ENCODE data around the gene PVRIG. TPM values are rescaled to one million over a fixed set of nuclear protein-coding genes. Genes with fewer than 3 reads are reported as not detected.
"Not testable (repeated sequence)": the region's sequence is repeated elsewhere in the genome, so short reads cannot be mapped to it uniquely, and the experiment has no call there.

PVRIG gene
- total RNA-seq, result 10 to 100 TPM; 45.2 to 63.2 TPM

DNA sequence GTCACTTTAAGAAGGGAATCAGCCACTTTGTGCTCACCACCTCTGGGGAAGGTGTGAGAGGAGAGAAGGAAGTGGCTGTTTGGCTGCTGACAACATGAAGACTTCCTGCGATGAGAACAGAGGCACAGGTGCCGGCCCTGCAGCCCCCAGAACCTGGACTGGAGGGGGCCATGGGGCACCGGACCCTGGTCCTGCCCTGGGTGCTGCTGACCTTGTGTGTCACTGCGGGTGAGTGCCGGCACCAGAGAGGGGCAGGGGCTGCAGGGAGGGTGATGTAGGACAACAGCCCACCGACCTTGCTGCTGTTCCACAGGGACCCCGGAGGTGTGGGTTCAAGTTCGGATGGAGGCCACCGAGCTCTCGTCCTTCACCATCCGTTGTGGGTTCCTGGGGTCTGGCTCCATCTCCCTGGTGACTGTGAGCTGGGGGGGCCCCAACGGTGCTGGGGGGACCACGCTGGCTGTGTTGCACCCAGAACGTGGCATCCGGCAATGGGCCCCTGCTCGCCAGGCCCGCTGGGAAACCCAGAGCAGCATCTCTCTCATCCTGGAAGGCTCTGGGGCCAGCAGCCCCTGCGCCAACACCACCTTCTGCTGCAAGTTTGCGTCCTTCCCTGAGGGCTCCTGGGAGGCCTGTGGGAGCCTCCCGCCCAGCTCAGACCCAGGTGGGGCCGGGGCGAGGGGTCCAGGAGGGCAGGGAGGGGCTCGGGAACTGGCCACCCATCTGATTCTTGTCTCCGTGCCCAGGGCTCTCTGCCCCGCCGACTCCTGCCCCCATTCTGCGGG lies at the start of gene PVRIG:
TSS of gene PVRIG (plus strand) at position 149 of the 785 bp plus-strand sequence. CDS start at position 171, 22 bp downstream.
- Mint-ChIP-seq H3K4me1 (peaks cover 60% of the 10 kb centered on the region), H3K4me3 (peak within 1 kb of the TSS; percentile 98), H3K27ac (peak within 1 kb of the TSS; percentile 100), H3K36me3 (peaks cover 51% of the 10 kb centered on the region)
- CTCF ChIA-PET, result interaction anchor here (0.8 to 5.0 kb wide), 6 partner anchors 11 to 125 kb away, joined by 3 to 32 read pairs (median 4); partner anchors contain the start of gene GPC2
- not testable (repeated sequence) for H3K27me3 Mint-ChIP-seq; H3K9me3 Mint-ChIP-seq (ENCODE audit: low read depth)
- ATAC-seq, result peak; percentile 34
- DNase-seq, result peak; percentile 74

DNA sequence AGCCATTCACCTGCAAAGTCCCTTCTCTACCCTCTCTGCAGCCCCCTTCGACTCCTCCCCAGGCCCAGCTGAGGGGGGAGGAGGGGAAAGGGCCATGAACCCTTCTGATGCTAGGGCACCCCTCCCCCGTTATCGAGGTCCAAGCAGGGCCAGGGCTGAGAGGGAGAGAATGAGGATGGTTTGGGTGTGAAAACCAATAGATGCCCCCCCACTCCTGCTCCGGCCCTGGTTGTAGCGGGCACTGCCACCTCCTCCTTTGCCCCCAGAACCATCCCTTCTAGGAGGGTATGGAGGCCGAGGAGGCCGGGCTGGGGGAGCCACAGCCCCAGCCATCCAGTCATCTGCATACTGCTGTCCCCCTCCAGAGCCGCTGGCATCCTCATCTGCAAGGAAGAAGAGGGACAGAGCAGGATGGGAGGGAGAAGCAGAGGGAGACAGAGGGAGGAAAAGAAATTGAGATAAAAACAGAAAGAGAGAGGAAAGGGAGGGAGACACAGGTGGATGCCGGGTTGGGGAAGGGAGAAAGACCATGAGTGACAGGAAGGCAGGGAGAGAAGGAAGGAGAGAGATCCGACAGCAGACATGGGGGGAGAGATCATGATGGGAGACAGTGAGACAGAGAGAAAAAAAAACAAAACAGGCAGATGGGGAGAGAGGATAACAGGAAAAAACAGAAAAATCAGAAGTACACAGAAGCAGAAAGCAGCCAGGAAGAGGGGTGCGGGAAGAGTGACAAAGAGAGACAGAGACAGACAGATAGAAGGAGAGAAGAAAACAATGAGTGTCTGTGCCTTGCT lies 49.5 kb upstream of the PVRIG start:
- H3K36me3 Mint-ChIP-seq, result no peaks in the 10 kb centered on the region
- CTCF ChIA-PET, result interaction anchor here (0.6 kb wide), 1 partner anchor 39 kb away, joined by 3 read pairs; no protein-coding TSS in a partner anchor
- H3K9me3 Mint-ChIP-seq (ENCODE audit: low read depth), result no peaks in the 10 kb centered on the region
- H3K4me1 Mint-ChIP-seq, result peaks cover 53% of the 10 kb centered on the region
- peak overlapping the region; percentile 18 for H3K4me3 Mint-ChIP-seq
- DNase-seq (no peak), ATAC-seq (no peak)
- peaks cover 59% of the 10 kb centered on the region for H3K27me3 Mint-ChIP-seq
- no peak overlapping the region for H3K27ac Mint-ChIP-seq

- peaks cover 61% of the 10 kb centered on the region for H3K27me3 Mint-ChIP-seq
- no peaks in the 10 kb centered on the region for H3K9me3 Mint-ChIP-seq (ENCODE audit: low read depth)
- ATAC-seq (peak; percentile 82), DNase-seq (peak; percentile 61)
- no peak overlapping the region for H3K27ac Mint-ChIP-seq
- peaks cover 49% of the 10 kb centered on the region for H3K4me1 Mint-ChIP-seq
- no peaks in the 10 kb centered on the region for H3K36me3 Mint-ChIP-seq
- CTCF ChIA-PET, result interaction anchor here (0.6 to 1.2 kb wide), 4 partner anchors 11 to 40 kb away, joined by 3 to 6 read pairs (median 3); partner anchors contain the start of gene LAMTOR4
- peak overlapping the region; percentile 18 for H3K4me3 Mint-ChIP-seq
These were observed 48.6 kb upstream of the PVRIG start for GRCh38 chr7:100171087-100171681.

GRCh38 chr7:100171840-100172239 lies 47.9 kb upstream of the PVRIG start:
- H3K27ac Mint-ChIP-seq, result no peak overlapping the region

GRCh38 chr7:100173806-100174495 lies 45.8 kb upstream of the PVRIG start:
- Mint-ChIP-seq H3K27me3 (peaks cover 41% of the 10 kb centered on the region), H3K36me3 (no peaks in the 10 kb centered on the region), H3K9me3 (ENCODE audit: low read depth) (no peaks in the 10 kb centered on the region), H3K4me1 (peaks cover 32% of the 10 kb centered on the region), H3K27ac (no peak overlapping the region), H3K4me3 (no peak overlapping the region)
- ATAC-seq, result no peak
- CTCF ChIA-PET, result no interaction called here
- no peak for DNase-seq

More at GRCh38 chr7:100171840-100172239, 47.9 kb upstream of the PVRIG start:
- no peak for DNase-seq
- Mint-ChIP-seq H3K36me3 (no peaks in the 10 kb centered on the region), H3K9me3 (ENCODE audit: low read depth) (no peaks in the 10 kb centered on the region), H3K4me1 (peaks cover 48% of the 10 kb centered on the region), H3K27me3 (peaks cover 61% of the 10 kb centered on the region), H3K4me3 (peak overlapping the region; percentile 34)
- ATAC-seq, result peak; percentile 14
- CTCF ChIA-PET, result interaction anchor here (1.0 to 1.2 kb wide), 3 partner anchors 11 to 23 kb away, joined by 3 to 6 read pairs (median 3); partner anchors contain the start of gene LAMTOR4

DNA sequence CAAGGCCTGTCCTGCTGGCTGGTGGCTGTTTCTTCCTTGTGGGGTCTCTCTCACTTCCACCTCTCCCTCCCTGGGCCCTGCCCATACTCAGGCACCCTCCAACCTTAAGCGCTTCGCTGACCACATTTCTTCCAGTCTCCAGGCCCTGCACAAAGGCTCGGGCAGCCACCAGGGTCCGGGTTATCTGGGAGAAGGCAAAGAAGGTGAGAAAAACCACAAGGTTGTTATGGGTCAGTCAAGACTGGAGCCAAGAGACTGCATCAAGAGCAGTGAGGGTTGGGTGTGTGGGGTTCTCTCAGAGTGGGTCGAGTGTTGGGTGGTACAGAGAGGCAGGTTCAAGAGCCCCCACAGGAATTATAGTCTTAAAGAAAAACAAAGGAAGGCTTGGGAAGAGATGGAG lies 45.2 kb upstream of the PVRIG start:
- CTCF ChIA-PET, result no interaction called here
- DNase-seq (no peak), ATAC-seq (no peak)
- H3K4me1 Mint-ChIP-seq, result peaks cover 26% of the 10 kb centered on the region
- peaks cover 40% of the 10 kb centered on the region for H3K27me3 Mint-ChIP-seq
- no peak overlapping the region for H3K4me3 Mint-ChIP-seq
- H3K27ac Mint-ChIP-seq, result no peak overlapping the region
- H3K36me3 Mint-ChIP-seq, result no peaks in the 10 kb centered on the region
- no peaks in the 10 kb centered on the region for H3K9me3 Mint-ChIP-seq (ENCODE audit: low read depth)

DNA sequence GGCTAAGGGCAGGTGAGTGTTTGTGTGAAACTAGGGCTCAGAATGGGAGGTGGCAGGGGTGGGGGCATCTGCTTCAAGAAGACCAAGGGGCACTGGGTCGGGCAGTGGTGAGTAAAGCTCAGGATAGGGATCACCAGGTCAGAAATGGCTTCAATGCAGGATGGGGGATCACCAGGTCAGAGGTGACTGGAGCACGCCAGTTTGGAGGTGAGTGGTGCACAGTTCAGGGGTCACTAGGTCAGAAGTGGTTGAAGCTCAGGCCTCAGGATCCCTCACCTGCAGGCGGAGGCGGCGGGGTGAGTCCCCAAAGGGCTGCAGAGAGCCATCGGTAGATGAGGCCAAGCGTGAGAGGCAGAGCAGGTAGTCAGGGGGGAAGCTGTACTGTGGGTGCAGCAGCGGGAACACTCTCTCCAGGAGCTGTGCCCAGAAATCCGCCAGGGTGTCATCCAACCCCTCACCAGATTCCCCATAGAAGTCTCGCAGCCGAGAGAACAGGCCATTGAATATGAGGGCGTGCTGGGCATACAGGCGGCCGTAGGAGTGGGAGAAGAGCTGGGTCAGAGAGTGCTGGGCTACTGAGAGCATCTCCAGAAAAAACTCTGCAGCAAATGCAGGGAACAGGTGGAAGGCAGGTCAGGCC lies 44.3 kb upstream of the PVRIG start:
- CTCF ChIA-PET, result interaction anchor here (3.6 kb wide), 1 partner anchor 42 kb away, joined by 11 read pairs; no protein-coding TSS in a partner anchor
- Mint-ChIP-seq H3K36me3 (peaks cover 1% of the 10 kb centered on the region), H3K4me3 (no peak overlapping the region)

GRCh38 chr7:100176096-100177044 lies 43.4 kb upstream of the PVRIG start:
- Mint-ChIP-seq H3K4me1 (peaks cover 26% of the 10 kb centered on the region), H3K4me3 (peak overlapping the region; percentile 67), H3K27ac (no peak overlapping the region), H3K36me3 (peaks cover 3% of the 10 kb centered on the region), H3K9me3 (ENCODE audit: low read depth) (no peaks in the 10 kb centered on the region), H3K27me3 (peaks cover 29% of the 10 kb centered on the region)
- ATAC-seq (no peak), DNase-seq (no peak)
- CTCF ChIA-PET, result interaction anchor here (0.9 to 3.6 kb wide), 5 partner anchors 10 to 44 kb away, joined by 3 to 11 read pairs (median 3); no protein-coding TSS in a partner anchor

More for the DNA sequence above, 44.3 kb upstream of the PVRIG start:
- ATAC-seq, result no peak
- DNase-seq, result no peak
- Mint-ChIP-seq H3K9me3 (ENCODE audit: low read depth) (no peaks in the 10 kb centered on the region), H3K4me1 (peaks cover 25% of the 10 kb centered on the region), H3K27me3 (peaks cover 35% of the 10 kb centered on the region), H3K27ac (no peak overlapping the region)

GRCh38 chr7:100177045-100178001 lies 42.4 kb upstream of the PVRIG start, which contains the start of the genes GPC2 and STAG3:
Gene GPC2, minus strand, starts transcription at chr7:100177381. Its CDS starts 182 bp downstream, at chr7:100177199.
Gene STAG3, plus strand, starts transcription at chr7:100177918. Its CDS starts 2,639 bp downstream, at chr7:100180557.
- peak; percentile 93 for ATAC-seq
- peak within 1 kb of the TSS; percentile 67 for H3K4me3 Mint-ChIP-seq
- peak within 1 kb of the TSS; percentile 37 for H3K27ac Mint-ChIP-seq
- CTCF ChIA-PET, result interaction anchor here (0.6 to 3.6 kb wide), 11 partner anchors 9 to 78 kb away, joined by 3 to 11 read pairs (median 3); partner anchors contain the start of gene GAL3ST4
- peaks cover 3% of the 10 kb centered on the region for H3K36me3 Mint-ChIP-seq
- H3K4me1 Mint-ChIP-seq, result peaks cover 33% of the 10 kb centered on the region
- peaks cover 26% of the 10 kb centered on the region for H3K27me3 Mint-ChIP-seq
- DNase-seq, result peak; percentile 98
- H3K9me3 Mint-ChIP-seq (ENCODE audit: low read depth), result no peaks in the 10 kb centered on the region

DNA sequence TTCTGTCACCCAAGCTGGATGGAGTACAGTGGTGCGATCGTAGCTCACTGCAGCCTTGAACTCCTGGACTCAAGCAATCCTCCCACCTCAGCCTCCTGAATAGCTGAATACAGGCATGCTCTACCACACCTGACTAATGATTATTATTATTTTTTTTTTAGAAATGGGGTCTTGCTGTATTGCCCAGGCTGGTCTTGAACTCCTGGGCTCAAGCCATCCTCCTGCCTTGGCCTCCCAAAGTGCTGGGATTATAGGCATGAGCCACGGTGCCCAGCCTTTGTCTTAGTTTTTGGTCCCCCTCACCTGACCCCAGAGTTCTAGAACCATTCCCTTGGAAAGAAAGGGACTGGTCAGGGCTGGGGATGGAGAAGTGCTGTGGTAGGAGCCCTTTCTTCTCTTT lies 39.7 kb upstream of the PVRIG start:
- H3K27me3 Mint-ChIP-seq, result peaks cover 11% of the 10 kb centered on the region
- CTCF ChIA-PET, result interaction anchor here (0.7 to 1.9 kb wide), 10 partner anchors 8 to 98 kb away, joined by 3 to 7 read pairs (median 3); partner anchors contain the start of gene LAMTOR4
- not testable (repeated sequence) for H3K9me3 Mint-ChIP-seq (ENCODE audit: low read depth); H3K36me3 Mint-ChIP-seq; DNase-seq; ATAC-seq
- H3K4me1 Mint-ChIP-seq, result peaks cover 40% of the 10 kb centered on the region
- H3K4me3 Mint-ChIP-seq, result peak overlapping the region; percentile 46
- peak overlapping the region; percentile 80 for H3K27ac Mint-ChIP-seq
